HK-2 (cell line): ENCODE measurements around the gene ZNF185.

ENCODE experiments used
- DNase-seq: peaks from one replicate; pipeline ENCODE4 v3.0.0-alpha.2; 2018; ENCODE audit not compliant: unreplicated experiment

Gene ZNF185

GRCh38 chrX:152897222-152898131, at the start of gene ZNF185:
Gene ZNF185 (plus strand): TSS chrX:152898067. CDS start chrX:152914490, 16,423 bp downstream.
- DNase-seq, result no peak

- no peak for DNase-seq
Measured at GRCh38 chrX:152850465-152850864, 47.4 kb upstream of the ZNF185 start.

GRCh38 chrX:152853986-152854385, 43.9 kb upstream of the ZNF185 start:
- DNase-seq, result no peak

GRCh38 chrX:152861116-152861515, 36.8 kb upstream of the ZNF185 start:
- no peak for DNase-seq

GRCh38 chrX:152861826-152862225, 36.0 kb upstream of the ZNF185 start:
- no peak for DNase-seq

- no peak for DNase-seq
Measured at GRCh38 chrX:152865232-152865920, 32.5 kb upstream of the ZNF185 start.

- DNase-seq, result no peak
Measured at GRCh38 chrX:152866386-152866785, 31.5 kb upstream of the ZNF185 start.

- DNase-seq, result no peak
Measured at GRCh38 chrX:152869972-152870371, 27.9 kb upstream of the ZNF185 start.

- no peak for DNase-seq
Measured at GRCh38 chrX:152871260-152871659, 26.6 kb upstream of the ZNF185 start.

GRCh38 chrX:152872522-152872921, 25.3 kb upstream of the ZNF185 start:
- DNase-seq, result no peak

GRCh38 chrX:152873361-152873760, 24.5 kb upstream of the ZNF185 start:
- DNase-seq, result no peak

- DNase-seq, result no peak
Measured at GRCh38 chrX:152876931-152877840, 20.7 kb upstream of the ZNF185 start.

- DNase-seq, result no peak
Measured at GRCh38 chrX:152878976-152879755, 18.7 kb upstream of the ZNF185 start.

GRCh38 chrX:152881289-152881688, 16.6 kb upstream of the ZNF185 start:
- no peak for DNase-seq

- DNase-seq, result no peak
Measured at GRCh38 chrX:152884171-152884570, 13.7 kb upstream of the ZNF185 start.

- no peak for DNase-seq
Measured at GRCh38 chrX:152886716-152887115, 11.2 kb upstream of the ZNF185 start.

GRCh38 chrX:152892499-152892898, 5.4 kb upstream of the ZNF185 start:
- no peak for DNase-seq

GRCh38 chrX:152892999-152893891, 4.6 kb upstream of the ZNF185 start:
- DNase-seq, result no peak

GRCh38 chrX:152893980-152894610, 3.8 kb upstream of the ZNF185 start:
- no peak for DNase-seq

GRCh38 chrX:152895121-152895520, 2.7 kb upstream of the ZNF185 start:
- DNase-seq, result no peak
